PFSK-1 (cell line): ENCODE data around the gene ATCAY.

Source experiments
- POLR2AphosphoS5 ChIP-seq: IDR thresholded peaks from 2 replicates; pipeline ENCODE4 v1.6.1; 2012; ENCODE audit warnings: low read depth, mild to moderate bottlenecking, control low read depth, low read length, moderate library complexity
- REST ChIP-seq, 2 experiments: IDR thresholded peaks; 2 replicates each; pipeline versions ENCODE4 v1.6.1 to v1.8.0; 2011 to 2012; ENCODE audit warnings: low read depth in 2 of 2, low read length in 2 of 2, control low read depth in 1 of 2, inconsistent platforms in 1 of 2, mild to moderate bottlenecking in 1 of 2, moderate library complexity in 1 of 2; ENCODE audit not compliant: insufficient read depth in 1 of 2

GRCh38 chr19:3832001-3832400 lies 48.5 kb upstream of the ATCAY start:
- TF ChIP-seq POLR2AphosphoS5 = no peak
- no peak for TF ChIP-seq REST (IDR thresholded peaks at IDR 0.05; ENCODE audit: insufficient read depth in 1 of 2, low read depth in 2 of 2, low read length in 2 of 2)
